Fibroblast of lung (primary cell): ENCODE measurements around the gene PPP1R13B. TPM values are rescaled to one million over a fixed set of nuclear protein-coding genes. Genes with fewer than 3 reads are reported as not detected.

Experiments
- DNase-seq, 2 donors: peaks; one replicate each; pipeline versions ENCODE4 v3.0.0 to v3.0.0-alpha.2; 2010; ENCODE audit warnings: low read depth in 2 of 2
- H2AFZ ChIP-seq: 2 replicates; pipeline ENCODE4 v1.5.1; 2012; ENCODE audit warnings: low read length, control low read depth, inconsistent platforms
- H3K27ac ChIP-seq: 2 replicates; pipeline ENCODE4 v1.5.1; 2011; ENCODE audit warnings: low read length, control low read depth; ENCODE audit not compliant: insufficient read depth
- H3K27me3 ChIP-seq: 2 replicates; pipeline ENCODE4 v1.5.1; 2011; ENCODE audit warnings: mild to moderate bottlenecking, low read length; ENCODE audit not compliant: control insufficient read depth, insufficient read depth
- H3K36me3 ChIP-seq: 2 replicates; pipeline ENCODE4 v1.5.1; 2011; ENCODE audit warnings: low read length; ENCODE audit not compliant: control insufficient read depth, insufficient read depth
- H3K4me1 ChIP-seq: 2 replicates; pipeline ENCODE4 v1.5.1; 2011; ENCODE audit warnings: low read length; ENCODE audit not compliant: control insufficient read depth, insufficient read depth; ENCODE audit errors: extremely low read depth
- H3K4me2 ChIP-seq: 2 replicates; pipeline ENCODE4 v1.5.1; 2011; ENCODE audit warnings: low read length, control low read depth; ENCODE audit not compliant: insufficient read depth; ENCODE audit errors: extremely low read depth
- H3K4me3 ChIP-seq, 4 experiments: fragments of 200-600 bp in 1 of 4; sonication (generic) in 1 of 4; replicated peaks in 1 of 4; 2 replicates each; pipeline ENCODE4 v1.5.1; 2011 to 2016; ENCODE audit warnings: low read length in 4 of 4, low read depth in 3 of 4, mild to moderate bottlenecking in 3 of 4, control low read depth in 2 of 4, inconsistent platforms in 1 of 4, mixed read lengths in 1 of 4; ENCODE audit not compliant: insufficient read depth in 1 of 4; ENCODE audit errors: control extremely low read depth in 1 of 4
- H3K79me2 ChIP-seq: 2 replicates; pipeline ENCODE4 v1.5.1; 2012; ENCODE audit warnings: mild to moderate bottlenecking, low read length, inconsistent platforms; ENCODE audit not compliant: control insufficient read depth, insufficient read depth
- H3K9ac ChIP-seq: 2 replicates; pipeline ENCODE4 v1.5.1; 2011; ENCODE audit warnings: mild to moderate bottlenecking, low read length, control low read depth; ENCODE audit not compliant: insufficient read depth
- H3K9me3 ChIP-seq: 2 replicates; pipeline ENCODE4 v1.5.1; 2012; ENCODE audit warnings: low read depth, low read length; ENCODE audit not compliant: control insufficient read depth, insufficient read depth
- H4K20me1 ChIP-seq: 2 replicates; pipeline ENCODE4 v1.5.1; 2011; ENCODE audit warnings: low read length; ENCODE audit not compliant: control insufficient read depth, insufficient read depth; ENCODE audit errors: extremely low read depth
- EZH2 ChIP-seq: IDR thresholded peaks from 2 replicates; pipeline ENCODE4 v1.5.1; 2012; ENCODE audit warnings: low read length, control low read depth, mild to moderate bottlenecking; ENCODE audit errors: missing control alignments
- polyA plus RNA-seq, 2 donors: library from polyadenylated mRNA; depleted of rRNA in 1 of 2; stranded (reverse) in 1 of 2; unstranded in 1 of 2; fragments of >200 nt; gene quantifications; 2 replicates each; pipeline ENCODE4 v1.2.1, GENCODE V29; 2011 to 2012; ENCODE audit warnings: missing spikeins in 1 of 2
- total RNA-seq: library from RNA; depleted of rRNA; stranded (reverse); fragments of >200 nt; gene quantifications from 2 replicates; pipeline ENCODE4 v1.2.1, GENCODE V29; 2014
- TF ChIP-seq, protein P1 (sequence below), 2 donors: IDR thresholded peaks in 1 of 2; conservative IDR thresholded peaks in 1 of 2; 1 replicate in 1 of 2; 2 replicates in 1 of 2; pipeline ENCODE4 v1.5.1; 2011 to 2012; ENCODE audit warnings: low read length in 2 of 2, control low read depth in 1 of 2, inconsistent platforms in 1 of 2, low read depth in 1 of 2, mild to moderate bottlenecking in 1 of 2

PPP1R13B gene
- total and polyA plus RNA-seq, 2 donors (not counting 1 experiment from before 2014, with no cell fraction given), result 2.0 to 2.7 TPM

DNA sequence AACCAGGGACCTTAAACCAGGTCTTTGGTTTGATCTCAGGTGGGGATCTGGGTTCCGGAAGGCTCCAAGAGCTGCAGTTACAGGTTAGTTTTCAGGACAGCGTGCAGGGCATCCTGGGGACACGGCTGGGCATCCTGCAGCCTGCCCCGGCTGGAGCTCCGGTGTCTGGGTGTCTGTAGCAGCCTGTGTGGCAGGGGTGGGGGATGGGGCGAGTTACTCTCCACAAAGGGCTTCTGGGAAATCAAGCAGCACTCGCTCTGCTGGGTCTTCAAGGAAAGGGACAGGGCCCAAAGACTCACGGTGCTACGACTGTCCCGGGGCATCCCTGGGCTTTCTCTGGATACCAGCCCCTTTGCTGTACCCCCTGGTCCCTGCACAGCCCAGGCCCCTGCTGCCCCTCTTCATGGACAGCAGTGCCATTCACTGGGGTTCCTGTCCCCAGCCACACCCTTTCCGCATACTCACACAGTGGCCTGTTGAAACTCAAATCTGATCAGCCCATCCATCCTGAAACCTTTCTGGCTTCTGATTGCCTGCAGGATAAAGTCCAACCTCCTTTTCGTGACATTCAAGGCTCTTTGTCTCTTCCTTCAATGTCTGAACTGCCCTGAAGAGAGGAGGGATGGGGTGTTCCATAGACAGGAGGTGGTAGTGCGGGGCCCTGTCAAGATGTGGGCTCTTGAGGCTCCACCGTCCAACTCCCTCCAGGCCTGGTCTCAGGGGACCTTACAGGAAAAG lies 22.2 kb upstream of the PPP1R13B start:
- no peaks in the 10 kb centered on the region for H3K36me3 ChIP-seq
- no peaks in the 10 kb centered on the region for H4K20me1 ChIP-seq
- no peaks in the 10 kb centered on the region for H3K9me3 ChIP-seq
- no peaks in the 10 kb centered on the region for H3K4me1 ChIP-seq
- no peak overlapping the region for H3K9ac ChIP-seq
- H2AFZ ChIP-seq, result no peak overlapping the region
- no peaks in the 10 kb centered on the region for H3K79me2 ChIP-seq
- DNase-seq, result no peak
- no peak overlapping the region for H3K4me2 ChIP-seq
- H3K4me3 ChIP-seq, result no peak overlapping the region
- H3K27ac ChIP-seq, result no peak overlapping the region
- H3K27me3 ChIP-seq, result no peaks in the 10 kb centered on the region
- TF ChIP-seq, protein P1, sequence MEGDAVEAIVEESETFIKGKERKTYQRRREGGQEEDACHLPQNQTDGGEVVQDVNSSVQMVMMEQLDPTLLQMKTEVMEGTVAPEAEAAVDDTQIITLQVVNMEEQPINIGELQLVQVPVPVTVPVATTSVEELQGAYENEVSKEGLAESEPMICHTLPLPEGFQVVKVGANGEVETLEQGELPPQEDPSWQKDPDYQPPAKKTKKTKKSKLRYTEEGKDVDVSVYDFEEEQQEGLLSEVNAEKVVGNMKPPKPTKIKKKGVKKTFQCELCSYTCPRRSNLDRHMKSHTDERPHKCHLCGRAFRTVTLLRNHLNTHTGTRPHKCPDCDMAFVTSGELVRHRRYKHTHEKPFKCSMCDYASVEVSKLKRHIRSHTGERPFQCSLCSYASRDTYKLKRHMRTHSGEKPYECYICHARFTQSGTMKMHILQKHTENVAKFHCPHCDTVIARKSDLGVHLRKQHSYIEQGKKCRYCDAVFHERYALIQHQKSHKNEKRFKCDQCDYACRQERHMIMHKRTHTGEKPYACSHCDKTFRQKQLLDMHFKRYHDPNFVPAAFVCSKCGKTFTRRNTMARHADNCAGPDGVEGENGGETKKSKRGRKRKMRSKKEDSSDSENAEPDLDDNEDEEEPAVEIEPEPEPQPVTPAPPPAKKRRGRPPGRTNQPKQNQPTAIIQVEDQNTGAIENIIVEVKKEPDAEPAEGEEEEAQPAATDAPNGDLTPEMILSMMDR (conservative IDR thresholded peaks at IDR 0.05 in 1 of 2, IDR thresholded peaks at IDR 0.05 in 1 of 2; ENCODE audit: low read depth in 1 of 2, low read length in 2 of 2), result no peak
- TF ChIP-seq EZH2, result no peak

DNA sequence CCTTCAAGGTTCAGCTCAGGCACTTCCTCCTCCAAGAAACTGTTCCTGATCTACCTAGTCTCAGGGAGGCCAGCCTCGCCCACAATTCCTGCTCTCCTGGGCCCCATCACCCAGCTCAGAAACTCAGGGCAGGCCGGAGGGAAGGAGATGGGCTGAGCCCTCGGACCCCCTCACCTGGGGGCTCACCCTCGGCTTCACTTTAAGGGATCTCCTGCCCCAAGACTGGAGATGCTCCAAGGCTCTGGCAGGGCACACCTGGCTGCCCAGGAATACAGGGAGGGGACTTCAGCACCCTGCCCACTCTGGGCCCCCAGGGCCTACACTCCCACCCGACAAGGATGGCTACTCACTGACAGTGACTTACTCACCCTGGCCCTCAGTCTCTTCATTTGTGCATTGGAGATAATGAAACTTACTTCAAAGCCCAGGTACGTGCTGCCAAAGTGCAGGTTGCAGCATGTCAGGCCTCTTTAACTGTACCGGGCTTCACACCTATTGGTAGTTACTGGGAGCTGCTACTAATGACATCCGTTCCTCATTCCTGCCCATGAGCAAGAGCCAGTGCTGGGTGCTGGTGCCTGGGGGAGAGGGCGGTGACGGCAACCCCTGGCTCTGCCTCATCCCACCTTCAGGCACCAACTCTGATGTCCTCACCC lies 21.0 kb upstream of the PPP1R13B start:
- no peak for TF ChIP-seq EZH2
- TF ChIP-seq, protein P1 (conservative IDR thresholded peaks at IDR 0.05 in 1 of 2, IDR thresholded peaks at IDR 0.05 in 1 of 2; ENCODE audit: low read depth in 1 of 2, low read length in 2 of 2), result no peak

DNA sequence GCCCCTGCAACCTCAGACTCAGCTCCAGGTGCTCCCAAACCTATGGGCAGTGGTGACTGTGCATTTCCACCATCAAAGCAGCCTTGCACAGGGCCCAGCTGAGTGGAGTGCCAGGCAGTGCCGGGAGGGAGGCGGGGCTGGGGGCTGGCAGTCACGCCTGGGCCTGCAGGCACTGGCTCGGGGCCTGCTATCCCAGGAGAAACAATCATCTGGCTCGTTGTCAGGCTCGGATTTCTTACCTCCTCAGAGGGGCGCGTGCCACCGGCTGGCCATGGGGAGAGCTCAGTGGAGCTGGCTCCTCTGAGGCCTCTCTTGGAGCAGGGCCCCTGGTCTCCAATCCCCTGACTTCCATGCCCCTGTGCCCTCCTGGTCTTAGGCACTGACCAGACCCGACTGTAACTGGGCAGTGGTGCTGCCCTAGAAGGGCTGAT lies 20.2 kb upstream of the PPP1R13B start:
- Histone ChIP-seq H3K36me3 (no peaks in the 10 kb centered on the region), H3K27ac (no peak overlapping the region), H3K27me3 (no peaks in the 10 kb centered on the region), H3K4me2 (no peak overlapping the region), H3K79me2 (no peaks in the 10 kb centered on the region), H2AFZ (no peak overlapping the region), H3K9ac (no peak overlapping the region), H3K4me3 (no peak overlapping the region), H3K9me3 (no peaks in the 10 kb centered on the region), H3K4me1 (no peaks in the 10 kb centered on the region), H4K20me1 (no peaks in the 10 kb centered on the region)
- DNase-seq, result no peak
- TF ChIP-seq, protein P1 (conservative IDR thresholded peaks at IDR 0.05 in 1 of 2, IDR thresholded peaks at IDR 0.05 in 1 of 2; ENCODE audit: low read depth in 1 of 2, low read length in 2 of 2), result no peak
- no peak for TF ChIP-seq EZH2

More for the DNA sequence above, 21.0 kb upstream of the PPP1R13B start:
- Histone ChIP-seq H3K9ac (no peak overlapping the region), H3K4me1 (no peaks in the 10 kb centered on the region), H3K27ac (no peak overlapping the region), H3K4me3 (no peak overlapping the region), H3K9me3 (no peaks in the 10 kb centered on the region), H3K36me3 (no peaks in the 10 kb centered on the region), H2AFZ (no peak overlapping the region), H3K79me2 (no peaks in the 10 kb centered on the region), H4K20me1 (no peaks in the 10 kb centered on the region), H3K4me2 (no peak overlapping the region), H3K27me3 (no peaks in the 10 kb centered on the region)
- no peak for DNase-seq
